CD8-positive, alpha-beta memory T cell (primary cell): ENCODE data around the gene GPR15. TPM values are rescaled to one million over a fixed set of nuclear protein-coding genes. Genes with fewer than 3 reads are reported as not detected.

Source experiments
- CTCF ChIA-PET: fragments of 350-600 bp; sonication (Branson Sonifier 250); formaldehyde crosslinking; loops from one replicate; lab custom pipeline; 2021; ENCODE audit warnings: antibody characterized with exemption; lab: Charles Lee
- POLR2A ChIA-PET: fragments of 350-600 bp; sonication (Branson Sonifier 250); formaldehyde crosslinking; loops from one replicate; lab custom pipeline; 2021; ENCODE audit warnings: antibody characterized with exemption; lab: Charles Lee
- DNase-seq, 5 donors: peaks; one replicate each; pipeline versions ENCODE4 v3.0.0 to v3.0.0-alpha.2; 2020 to 2022; ENCODE audit warnings: mixed read lengths in 1 of 5
- H3K27ac ChIP-seq: one replicate; pipeline ENCODE4 v1.7.0; 2013; ENCODE audit warnings: low read depth, mild to moderate bottlenecking, low read length, moderate library complexity
- H3K27me3 ChIP-seq: 2 replicates; pipeline ENCODE4 v1.7.0; 2013; ENCODE audit warnings: low read length, mild to moderate bottlenecking; ENCODE audit not compliant: insufficient read depth, poor library complexity, severe bottlenecking
- H3K36me3 ChIP-seq: 2 replicates; pipeline ENCODE4 v1.7.0; 2013; ENCODE audit warnings: mild to moderate bottlenecking, low read length, moderate library complexity; ENCODE audit not compliant: insufficient read depth
- H3K4me1 ChIP-seq: 2 replicates; pipeline ENCODE4 v1.7.0; 2013; ENCODE audit warnings: mild to moderate bottlenecking, low read length, moderate library complexity; ENCODE audit not compliant: insufficient read depth
- H3K4me3 ChIP-seq: 2 replicates; pipeline ENCODE4 v1.7.0; 2013; ENCODE audit warnings: mild to moderate bottlenecking, low read length
- H3K9me3 ChIP-seq: 2 replicates; pipeline ENCODE4 v1.7.0; 2013; ENCODE audit warnings: mild to moderate bottlenecking, low read length
- H3K27ac Mint-ChIP-seq, 8 donors: one replicate each; pipeline ENCODE4 v1.8.0; 2020 to 2021; ENCODE audit warnings: mixed read lengths in 8 of 8, mild to moderate bottlenecking in 6 of 8, inconsistent platforms in 3 of 8, moderate library complexity in 3 of 8
- H3K27me3 Mint-ChIP-seq, 2 donors: one replicate each; pipeline ENCODE4 v1.8.0; 2020 to 2021; ENCODE audit warnings: mixed read lengths in 2 of 2, mild to moderate bottlenecking in 1 of 2, moderate library complexity in 1 of 2
- H3K36me3 Mint-ChIP-seq, 3 donors: one replicate each; pipeline ENCODE4 v1.8.0; 2020 to 2021; ENCODE audit warnings: mixed read lengths in 3 of 3, inconsistent platforms in 1 of 3, mild to moderate bottlenecking in 1 of 3
- H3K4me1 Mint-ChIP-seq, 3 donors: one replicate each; pipeline ENCODE4 v1.8.0; 2020 to 2021; ENCODE audit warnings: mixed read lengths in 3 of 3, inconsistent platforms in 1 of 3, mild to moderate bottlenecking in 1 of 3
- H3K4me3 Mint-ChIP-seq, 7 donors: one replicate each; pipeline ENCODE4 v1.8.0; 2020 to 2021; ENCODE audit warnings: mixed read lengths in 7 of 7, mild to moderate bottlenecking in 6 of 7, moderate library complexity in 4 of 7, inconsistent platforms in 2 of 7
- H3K9me3 Mint-ChIP-seq, 5 donors: one replicate each; pipeline ENCODE4 v1.8.0; 2020 to 2022; ENCODE audit warnings: mixed read lengths in 5 of 5, mild to moderate bottlenecking in 3 of 5, moderate library complexity in 2 of 5, inconsistent platforms in 1 of 5
- polyA plus RNA-seq: library from polyadenylated mRNA; unstranded; fragments of 300-500 nt; fragmentation: Illumina TruSeq; gene quantifications from one replicate; pipeline ENCODE4 v1.2.3, GENCODE V29; 2021
- total RNA-seq, 2 experiments: library from RNA; stranded (reverse); gene quantifications; one replicate each; pipeline ENCODE4 v1.2.3, GENCODE V29; 2021

The GPR15 gene
- total and polyA plus RNA-seq, 3 experiments from 2014 or later, result 7.7 to 17.0 (median 15.6) TPM

DNA sequence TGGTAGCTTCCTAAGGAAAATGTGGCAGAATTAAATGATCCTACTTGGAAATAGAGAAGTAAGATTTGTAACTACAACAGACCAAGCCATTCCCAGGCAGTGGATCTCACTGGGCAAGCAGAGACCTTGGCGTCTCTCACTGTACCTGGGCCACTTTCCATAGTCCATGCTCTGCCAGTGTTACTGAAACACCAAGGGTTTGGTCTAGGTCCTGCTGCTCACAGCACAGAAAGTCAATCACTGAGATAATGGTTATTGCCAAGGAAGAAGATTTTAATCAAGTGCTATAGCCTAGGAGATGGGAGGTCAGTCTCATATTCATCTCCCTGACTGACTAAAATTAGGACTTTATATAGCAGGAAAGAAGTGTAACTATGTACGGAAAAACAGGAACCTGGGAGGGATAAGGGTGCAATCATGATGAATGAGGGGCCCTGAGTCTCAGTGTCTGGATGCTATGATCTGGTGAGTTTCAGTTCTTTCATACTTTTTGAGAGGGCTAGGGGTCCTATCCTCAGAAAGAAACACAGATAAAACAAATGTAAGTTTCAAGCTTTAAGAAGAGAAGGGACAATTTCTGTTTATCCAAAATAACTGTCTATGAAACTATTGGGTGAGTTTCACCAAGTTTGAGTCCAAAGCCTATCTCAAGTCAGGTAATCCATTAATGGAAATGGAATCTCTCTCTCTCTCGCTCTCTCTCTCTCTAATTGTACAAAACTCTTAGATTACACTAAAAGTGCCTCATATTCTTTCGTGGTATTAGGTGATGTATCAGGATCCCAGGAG, 20.6 kb downstream of the GPR15 start:
- H3K36me3 Mint-ChIP-seq, result peaks cover 0 to 6% (median 3%) of the 10 kb centered on the region in 3 donors
- POLR2A ChIA-PET, result interaction anchor here (0.7 to 2.0 kb wide), 8 partner anchors 10 to 41 kb away, joined by 3 to 7 read pairs (median 4); partner anchors contain the start of gene CLDND1
- peaks cover 58% of the 10 kb centered on the region for H3K4me1 ChIP-seq
- H3K4me1 Mint-ChIP-seq, result peaks cover 86 to 98% (median 93%) of the 10 kb centered on the region in 3 donors
- no peaks in the 10 kb centered on the region for H3K36me3 ChIP-seq
- peaks cover 0 to 2% (median 0%) of the 10 kb centered on the region in 5 donors for H3K9me3 Mint-ChIP-seq
- H3K27me3 ChIP-seq, result no peaks in the 10 kb centered on the region
- no peaks in the 10 kb centered on the region for H3K27me3 Mint-ChIP-seq
- H3K27ac ChIP-seq, result peak overlapping the region; percentile 22
- no peak overlapping the region for H3K4me3 ChIP-seq
- H3K27ac Mint-ChIP-seq, result peak overlapping the region; percentile 41 to 93 (median 91)
- H3K9me3 ChIP-seq, result no peaks in the 10 kb centered on the region
- H3K4me3 Mint-ChIP-seq, result peak overlapping the region; percentile 31 to 78 (median 61)
- no peak for DNase-seq
- CTCF ChIA-PET, result interaction anchor here (0.6 to 2.8 kb wide), 4 partner anchors 11 to 29 kb away, joined by 3 to 9 read pairs (median 4); partner anchors contain the start of gene CLDND1

DNA sequence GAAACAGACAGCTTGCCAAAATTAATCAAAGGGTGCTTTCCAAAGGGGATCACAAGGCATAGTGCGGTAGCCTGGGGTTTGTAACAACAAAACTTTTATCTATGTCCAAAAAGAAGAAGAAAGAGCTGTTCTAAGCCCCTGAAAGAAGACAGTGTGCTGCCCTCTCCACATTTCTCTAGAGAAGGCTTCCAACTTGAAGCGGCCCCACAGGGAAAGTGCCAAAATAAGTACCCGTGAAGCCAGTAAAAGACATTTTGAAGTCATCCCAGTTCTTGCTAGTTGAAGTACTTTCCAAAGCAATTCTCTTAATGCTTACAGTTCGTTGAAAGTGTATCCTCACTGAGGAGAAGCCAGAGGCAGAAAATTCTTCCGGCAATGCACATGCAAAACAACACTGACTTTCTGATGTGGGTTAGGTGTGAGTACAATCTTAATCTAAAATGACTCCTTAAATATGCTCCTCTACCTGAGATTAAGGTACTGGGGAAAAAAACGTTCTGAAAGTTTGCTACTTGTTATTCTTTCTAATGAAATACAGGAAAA, 21.3 kb downstream of the GPR15 start:
- H3K36me3 Mint-ChIP-seq, result peaks cover 0 to 6% (median 3%) of the 10 kb centered on the region in 3 donors
- peaks cover 89 to 100% (median 98%) of the 10 kb centered on the region in 3 donors for H3K4me1 Mint-ChIP-seq
- no peaks in the 10 kb centered on the region for H3K27me3 Mint-ChIP-seq
- Histone ChIP-seq H3K4me3 (peak overlapping the region; percentile 2), H3K27ac (peak overlapping the region; percentile 22), H3K4me1 (peaks cover 63% of the 10 kb centered on the region), H3K27me3 (no peaks in the 10 kb centered on the region), H3K9me3 (no peaks in the 10 kb centered on the region), H3K36me3 (no peaks in the 10 kb centered on the region)
- peak overlapping the region; percentile 26 to 67 (median 61) for H3K4me3 Mint-ChIP-seq
- no peak for DNase-seq
- POLR2A ChIA-PET, result interaction anchor here (0.7 to 2.0 kb wide), 6 partner anchors 9 to 42 kb away, joined by 3 to 7 read pairs (median 4); partner anchors contain the start of gene CLDND1
- H3K9me3 Mint-ChIP-seq, result peaks cover 0 to 2% (median 0%) of the 10 kb centered on the region in 5 donors
- CTCF ChIA-PET, result interaction anchor here (1.8 to 2.8 kb wide), 2 partner anchors 11 to 30 kb away, joined by 4 to 9 read pairs; partner anchors contain the start of gene CLDND1
- peak overlapping the region; percentile 41 to 93 (median 91) for H3K27ac Mint-ChIP-seq

DNA sequence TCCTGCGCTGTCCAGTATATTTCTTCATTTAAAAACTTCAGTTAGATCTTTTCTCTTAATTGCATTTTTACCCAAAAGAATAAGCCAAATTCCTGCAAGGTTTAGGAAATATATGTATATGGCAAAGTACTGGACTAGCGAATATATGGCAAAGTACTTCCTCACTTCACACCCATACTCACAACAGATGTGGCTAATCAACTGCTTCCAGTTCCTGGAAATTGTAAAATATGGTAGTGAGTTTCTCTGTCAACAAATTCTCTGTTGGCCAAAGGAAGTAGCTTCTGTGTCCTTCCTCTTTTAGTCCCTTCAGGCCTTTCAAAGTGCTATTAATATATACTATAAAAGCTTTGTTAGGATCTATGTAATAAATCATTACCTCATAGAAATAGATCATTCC, 22.0 kb downstream of the GPR15 start:
- H3K4me3 ChIP-seq, result peak overlapping the region; percentile 2
- H3K4me1 Mint-ChIP-seq, result peaks cover 87 to 100% (median 98%) of the 10 kb centered on the region in 3 donors
- no peaks in the 10 kb centered on the region for H3K27me3 ChIP-seq
- CTCF ChIA-PET, result interaction anchor here (2.8 to 5.9 kb wide), 2 partner anchors 10 to 18 kb away, joined by 9 to 35 read pairs; no protein-coding TSS in a partner anchor
- peaks cover 0 to 2% (median 0%) of the 10 kb centered on the region in 5 donors for H3K9me3 Mint-ChIP-seq
- peak overlapping the region; percentile 41 to 93 (median 90) for H3K27ac Mint-ChIP-seq
- peaks cover 0 to 6% (median 3%) of the 10 kb centered on the region in 3 donors for H3K36me3 Mint-ChIP-seq
- no peaks in the 10 kb centered on the region for H3K27me3 Mint-ChIP-seq
- H3K36me3 ChIP-seq, result no peaks in the 10 kb centered on the region
- peak overlapping the region; percentile 22 for H3K27ac ChIP-seq
- POLR2A ChIA-PET, result interaction anchor here (1.6 to 5.8 kb wide), 4 partner anchors 8 to 32 kb away, joined by 3 to 66 read pairs (median 6); partner anchors contain the start of gene CLDND1
- H3K4me3 Mint-ChIP-seq, result peak overlapping the region in 3 of 7 donors; percentile 61 to 67 (median 63)
- peaks cover 69% of the 10 kb centered on the region for H3K4me1 ChIP-seq
- H3K9me3 ChIP-seq, result no peaks in the 10 kb centered on the region
- DNase-seq, result no peak

DNA sequence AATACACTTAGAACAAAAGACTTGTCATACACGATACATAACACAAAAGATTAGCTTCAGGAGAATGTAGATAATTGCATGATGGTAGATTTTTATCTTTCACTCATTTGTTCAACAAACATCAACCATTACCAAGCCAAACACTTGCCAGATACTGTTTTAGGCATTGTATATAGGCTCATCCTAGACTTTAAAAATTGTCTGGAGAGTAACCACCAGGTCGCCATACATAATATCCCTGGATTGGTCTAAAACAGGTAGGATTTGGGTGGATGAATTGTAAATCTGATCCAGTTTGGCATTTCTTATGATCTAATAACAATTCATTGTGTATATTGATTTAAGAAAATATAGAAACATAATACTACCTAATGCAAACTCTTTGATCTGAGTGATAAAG, 22.8 kb downstream of the GPR15 start:
- Mint-ChIP-seq H3K4me1 (peaks cover 89 to 100% (median 98%) of the 10 kb centered on the region in 3 donors), H3K27ac (peak overlapping the region in 5 of 8 donors; percentile 17 to 95 (median 94)), H3K9me3 (peaks cover 0 to 2% (median 0%) of the 10 kb centered on the region in 5 donors), H3K36me3 (peaks cover 0 to 6% (median 3%) of the 10 kb centered on the region in 3 donors), H3K27me3 (no peaks in the 10 kb centered on the region), H3K4me3 (peak overlapping the region in 4 of 7 donors; percentile 12 to 80 (median 56))
- Histone ChIP-seq H3K9me3 (no peaks in the 10 kb centered on the region), H3K27me3 (no peaks in the 10 kb centered on the region), H3K27ac (no peak overlapping the region), H3K36me3 (no peaks in the 10 kb centered on the region), H3K4me1 (peaks cover 64% of the 10 kb centered on the region), H3K4me3 (no peak overlapping the region)
- no peak for DNase-seq
- ChIA-PET POLR2A (interaction anchor here (0.6 to 5.8 kb wide), 6 partner anchors 9 to 39 kb away, joined by 3 to 66 read pairs (median 8); partner anchors contain the start of genes CLDND1 and CPOX), CTCF (interaction anchor here (1.1 to 5.9 kb wide), 7 partner anchors 10 to 221 kb away, joined by 3 to 35 read pairs (median 4); partner anchors contain the start of gene CLDND1)

DNA sequence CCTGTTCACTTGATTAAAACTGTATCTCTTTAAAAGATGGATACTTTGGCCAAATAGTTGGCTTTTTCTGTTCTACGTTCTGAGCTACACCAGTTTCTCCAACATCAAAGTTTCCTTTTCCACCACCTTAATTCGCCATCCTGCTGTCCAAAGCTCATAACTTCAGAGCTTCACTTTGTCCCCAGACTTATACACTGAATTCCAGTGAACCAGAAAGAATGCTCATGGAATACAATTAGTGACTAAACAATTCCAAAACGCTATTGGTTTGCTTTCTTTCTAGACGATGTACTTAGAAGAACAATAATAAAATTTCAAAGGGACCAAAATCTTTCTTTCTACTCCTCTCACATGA, 23.2 kb downstream of the GPR15 start:
- ChIA-PET POLR2A (interaction anchor here (0.6 to 5.8 kb wide), 9 partner anchors 9 to 215 kb away, joined by 3 to 66 read pairs (median 4); partner anchors contain the start of genes CLDND1 and CPOX), CTCF (interaction anchor here (1.1 to 5.9 kb wide), 7 partner anchors 10 to 222 kb away, joined by 3 to 35 read pairs (median 4); partner anchors contain the start of gene CLDND1)
- no peaks in the 10 kb centered on the region for H3K27me3 Mint-ChIP-seq
- peaks cover 84 to 99% (median 98%) of the 10 kb centered on the region in 3 donors for H3K4me1 Mint-ChIP-seq
- H3K4me3 Mint-ChIP-seq, result peak overlapping the region in 5 of 7 donors; percentile 12 to 80 (median 69)
- Histone ChIP-seq H3K4me3 (no peak overlapping the region), H3K27ac (no peak overlapping the region), H3K27me3 (no peaks in the 10 kb centered on the region), H3K36me3 (no peaks in the 10 kb centered on the region), H3K4me1 (peaks cover 64% of the 10 kb centered on the region), H3K9me3 (no peaks in the 10 kb centered on the region)
- no peak for DNase-seq
- peaks cover 0 to 2% (median 0%) of the 10 kb centered on the region in 5 donors for H3K9me3 Mint-ChIP-seq
- H3K27ac Mint-ChIP-seq, result peak overlapping the region in 7 of 8 donors; percentile 17 to 97 (median 94)
- H3K36me3 Mint-ChIP-seq, result peaks cover 0 to 6% (median 3%) of the 10 kb centered on the region in 3 donors

DNA sequence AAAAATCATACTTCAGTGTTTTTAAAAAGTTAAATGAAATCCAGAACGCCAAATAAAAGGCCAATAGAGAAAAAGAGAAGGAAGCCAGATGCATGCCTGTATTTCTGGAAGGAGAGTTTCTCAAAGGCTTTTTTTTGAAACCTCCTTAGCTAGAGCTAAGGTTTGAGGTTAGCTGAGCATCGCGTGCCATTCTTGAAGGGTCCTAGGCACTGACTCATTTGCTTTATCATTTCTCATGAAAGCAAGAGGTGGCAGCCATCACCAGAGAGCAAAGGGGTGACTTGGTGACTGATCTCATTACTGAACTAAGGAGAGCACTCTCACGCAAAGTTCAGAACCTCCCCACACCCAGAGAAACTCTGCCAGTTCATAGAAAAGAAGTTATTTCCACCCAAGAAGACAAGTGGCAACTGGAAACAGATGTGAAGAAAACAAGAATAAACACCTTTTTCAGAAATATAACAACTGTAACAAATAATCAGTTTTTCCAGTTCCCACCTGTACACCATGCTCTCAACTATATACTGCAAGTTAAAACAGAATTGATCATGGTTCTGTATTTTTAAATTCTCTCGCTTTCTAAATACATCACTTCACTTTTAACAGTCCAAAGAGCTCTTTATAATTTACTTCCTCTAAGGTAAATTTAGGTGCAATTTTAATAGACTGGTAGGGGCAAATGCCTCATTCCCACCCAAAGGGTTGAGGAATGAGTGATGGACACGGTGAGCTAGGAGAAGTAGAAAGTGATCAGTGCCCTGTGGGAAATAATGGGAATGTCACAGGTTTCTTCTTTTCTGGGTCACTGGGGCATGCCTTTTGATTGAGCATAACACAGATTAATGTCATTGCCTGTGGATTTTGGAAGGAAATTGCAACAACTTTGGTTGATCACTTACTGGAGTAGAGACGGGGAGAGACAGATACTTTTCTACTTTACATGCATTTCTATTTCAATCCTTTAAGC, 24.7 kb downstream of the GPR15 start:
- Histone ChIP-seq H3K27me3 (no peaks in the 10 kb centered on the region), H3K36me3 (no peaks in the 10 kb centered on the region), H3K4me1 (peaks cover 63% of the 10 kb centered on the region), H3K9me3 (no peaks in the 10 kb centered on the region), H3K27ac (peak overlapping the region; percentile 52), H3K4me3 (peak overlapping the region; percentile 24)
- H3K36me3 Mint-ChIP-seq, result peaks cover 0 to 1% (median 0%) of the 10 kb centered on the region in 3 donors
- peaks cover 77 to 98% (median 94%) of the 10 kb centered on the region in 3 donors for H3K4me1 Mint-ChIP-seq
- no peaks in the 10 kb centered on the region for H3K27me3 Mint-ChIP-seq
- DNase-seq, result peak in 3 of 5 donors; percentile 6 to 90 (median 13)
- CTCF ChIA-PET, result interaction anchor here (0.7 to 5.9 kb wide), 5 partner anchors 8 to 35 kb away, joined by 3 to 35 read pairs (median 27); partner anchors contain the start of genes CLDND1 and GPR15
- peak overlapping the region; percentile 72 to 97 (median 94) for H3K27ac Mint-ChIP-seq
- H3K4me3 Mint-ChIP-seq, result peak overlapping the region; percentile 52 to 80 (median 69)
- H3K9me3 Mint-ChIP-seq, result peaks cover 0 to 2% (median 0%) of the 10 kb centered on the region in 5 donors
- POLR2A ChIA-PET, result interaction anchor here (0.6 to 5.8 kb wide), 11 partner anchors 10 to 38 kb away, joined by 3 to 66 read pairs (median 6); partner anchors contain the start of gene CLDND1
